Islet of Langerhans (tissue), 1 donor: ENCODE results near the gene ALG14.

Experiments used
- FAIRE-seq: peaks from one replicate; lab custom pipeline; 2011; peaks lifted over from hg19 to GRCh38; lab: Jason Lieb, UNC

ALG14 gene

DNA sequence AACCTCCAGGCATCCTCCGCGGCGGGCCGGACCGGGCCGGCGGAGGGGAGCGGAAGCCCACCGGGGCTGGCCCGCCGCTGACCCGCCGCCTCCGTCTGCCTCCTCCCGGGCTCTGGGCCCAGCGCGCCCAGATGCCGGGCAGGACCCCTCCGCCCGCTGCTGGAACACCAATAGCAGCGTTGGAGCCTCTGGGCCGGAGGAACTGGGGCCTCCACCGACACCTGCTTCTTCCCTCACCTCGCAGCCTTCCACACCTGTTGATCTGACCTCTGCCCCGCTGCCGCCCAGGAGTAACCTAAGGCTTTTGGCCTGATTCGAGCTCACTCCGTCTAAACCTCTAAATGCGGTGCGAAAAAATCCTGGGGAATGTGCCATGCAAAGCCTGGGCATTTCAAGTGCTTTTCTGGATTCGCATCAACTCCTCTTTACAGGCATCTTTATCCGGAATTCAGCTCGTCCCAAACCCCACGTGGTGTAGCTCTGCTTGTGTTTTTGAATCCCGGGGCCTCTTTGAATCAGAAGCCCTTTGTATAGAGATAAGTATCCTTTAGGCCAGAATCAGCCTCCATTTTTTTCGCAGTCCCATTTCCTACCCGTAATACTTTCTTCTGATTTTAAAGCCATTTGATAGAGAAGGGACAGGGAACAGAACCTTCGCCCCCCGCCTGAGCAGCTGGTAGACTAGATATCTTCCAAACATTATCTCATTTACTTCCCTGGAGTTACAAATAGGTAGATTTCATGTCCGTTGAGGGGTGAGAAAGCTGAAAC lies 145.2 kb downstream of the ALG14 start:
- no peak for FAIRE-seq

DNA sequence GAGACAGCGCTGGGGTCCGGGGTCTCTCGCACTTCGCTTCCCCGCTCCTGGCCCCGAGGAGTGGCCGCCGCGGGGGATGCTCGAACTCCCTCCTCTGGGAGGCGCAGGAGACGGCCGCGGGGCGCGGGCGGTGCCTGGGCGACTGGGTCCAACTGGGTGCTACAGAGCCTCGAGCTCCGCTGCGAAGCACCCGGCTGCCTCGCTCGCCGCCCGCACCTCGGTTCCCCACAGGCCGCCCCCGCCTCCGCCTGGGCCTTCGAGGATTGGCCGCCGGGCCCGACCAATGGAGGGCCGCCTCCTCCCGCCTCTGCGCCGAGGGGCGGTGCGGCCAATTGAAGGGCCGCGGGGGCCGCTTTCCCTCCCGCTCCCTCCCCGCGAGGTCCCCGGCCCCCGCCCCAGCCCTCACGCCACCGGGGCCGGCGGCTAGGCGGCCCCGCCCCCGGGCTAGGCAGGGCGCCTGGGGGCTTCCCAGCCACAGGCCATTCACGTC lies 145.8 kb downstream of the ALG14 start, which contains the start of gene CNN3:
CNN3 (minus strand) TSS at position 196 of the 490 bp plus-strand sequence. CDS start 216 bp downstream, outside the sequence.
- no peak for FAIRE-seq

DNA sequence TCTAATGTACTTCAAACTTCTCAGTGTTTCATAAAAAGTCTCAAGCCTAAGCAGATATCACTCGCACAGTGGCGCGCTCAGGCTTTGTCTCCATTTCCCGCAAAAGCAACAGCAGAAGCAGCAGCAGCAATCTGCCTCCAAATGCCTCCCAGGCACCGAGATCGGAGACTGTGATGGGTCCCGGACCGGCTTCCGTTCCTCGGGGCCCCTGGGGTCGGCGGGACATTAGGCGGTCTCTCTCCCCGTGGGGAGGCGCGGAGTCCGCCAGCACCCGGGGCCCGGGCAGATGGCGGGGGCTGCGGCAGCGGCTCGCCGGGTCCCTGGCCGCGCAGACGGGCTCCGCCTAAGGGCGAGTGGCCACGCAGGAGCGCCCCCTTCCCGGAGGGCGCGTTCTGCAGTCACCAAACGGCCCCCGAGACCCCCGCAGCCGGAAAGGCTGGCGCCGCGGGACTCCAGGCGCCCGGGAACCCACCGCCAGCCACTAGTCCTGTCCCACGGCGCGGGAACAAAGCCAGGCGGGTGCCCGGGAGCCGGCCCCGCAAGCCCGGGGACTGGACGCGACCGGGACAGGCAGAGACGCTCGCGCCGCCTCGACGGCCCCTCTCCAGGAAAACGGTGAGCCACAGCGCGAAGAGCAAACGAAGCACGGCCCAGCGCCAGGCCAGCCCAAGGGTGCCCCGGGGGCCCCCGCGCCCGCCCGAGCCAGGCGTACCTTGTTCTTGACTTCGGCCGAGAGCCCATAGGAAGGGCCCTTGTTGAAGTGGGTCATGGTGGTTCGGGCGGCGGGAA lies 146.4 kb downstream of the ALG14 start:
- FAIRE-seq: no peak

DNA sequence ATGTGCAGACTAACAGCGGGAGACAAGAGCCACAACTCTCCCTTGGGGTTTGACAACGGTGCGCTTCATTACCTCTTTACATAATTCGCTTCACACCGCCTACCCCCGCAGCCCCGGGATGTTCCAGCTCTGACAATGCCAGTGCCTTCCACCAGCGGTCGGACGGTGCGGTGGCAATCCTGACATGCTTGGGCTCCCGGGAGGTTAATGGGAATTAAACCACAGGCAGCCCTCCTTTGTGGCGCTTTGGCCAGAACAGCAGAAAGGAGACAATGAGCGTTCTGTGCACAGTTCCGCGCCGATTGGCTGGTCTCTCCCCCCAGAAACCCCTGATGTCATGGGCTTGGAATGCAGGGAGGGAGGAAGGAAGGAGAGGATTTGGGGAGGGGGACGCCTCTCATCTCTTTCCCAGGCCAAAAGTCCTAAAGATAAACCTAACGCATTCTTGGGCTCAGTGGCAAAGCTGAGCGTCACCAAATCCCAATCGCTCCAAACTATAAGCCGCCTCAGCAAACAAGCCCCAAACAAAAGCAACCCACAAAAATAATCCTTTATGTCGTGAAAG lies 147.1 kb downstream of the ALG14 start:
- no peak for FAIRE-seq

DNA sequence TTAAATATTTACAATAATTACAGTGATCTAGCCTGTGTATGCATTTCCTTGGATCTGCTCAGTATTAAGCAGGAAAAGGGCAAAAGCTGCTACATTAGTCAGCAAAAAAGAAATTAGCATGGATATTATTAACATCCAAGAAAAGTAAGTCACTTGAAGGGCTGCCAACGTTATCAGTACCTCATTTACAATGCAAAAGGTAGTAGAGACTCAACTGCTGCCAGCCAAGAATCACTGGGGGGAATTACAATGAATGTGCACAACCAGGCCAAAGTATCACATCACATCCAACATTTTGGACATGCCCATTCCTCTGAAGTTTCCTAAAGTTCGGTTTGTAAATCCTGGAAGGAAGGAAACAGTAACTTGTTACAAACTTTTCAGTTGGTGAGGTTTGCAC lies 147.7 kb downstream of the ALG14 start:
- FAIRE-seq: no peak
